ENCODE results near the gene MCTP1.

Gene MCTP1

DNA sequence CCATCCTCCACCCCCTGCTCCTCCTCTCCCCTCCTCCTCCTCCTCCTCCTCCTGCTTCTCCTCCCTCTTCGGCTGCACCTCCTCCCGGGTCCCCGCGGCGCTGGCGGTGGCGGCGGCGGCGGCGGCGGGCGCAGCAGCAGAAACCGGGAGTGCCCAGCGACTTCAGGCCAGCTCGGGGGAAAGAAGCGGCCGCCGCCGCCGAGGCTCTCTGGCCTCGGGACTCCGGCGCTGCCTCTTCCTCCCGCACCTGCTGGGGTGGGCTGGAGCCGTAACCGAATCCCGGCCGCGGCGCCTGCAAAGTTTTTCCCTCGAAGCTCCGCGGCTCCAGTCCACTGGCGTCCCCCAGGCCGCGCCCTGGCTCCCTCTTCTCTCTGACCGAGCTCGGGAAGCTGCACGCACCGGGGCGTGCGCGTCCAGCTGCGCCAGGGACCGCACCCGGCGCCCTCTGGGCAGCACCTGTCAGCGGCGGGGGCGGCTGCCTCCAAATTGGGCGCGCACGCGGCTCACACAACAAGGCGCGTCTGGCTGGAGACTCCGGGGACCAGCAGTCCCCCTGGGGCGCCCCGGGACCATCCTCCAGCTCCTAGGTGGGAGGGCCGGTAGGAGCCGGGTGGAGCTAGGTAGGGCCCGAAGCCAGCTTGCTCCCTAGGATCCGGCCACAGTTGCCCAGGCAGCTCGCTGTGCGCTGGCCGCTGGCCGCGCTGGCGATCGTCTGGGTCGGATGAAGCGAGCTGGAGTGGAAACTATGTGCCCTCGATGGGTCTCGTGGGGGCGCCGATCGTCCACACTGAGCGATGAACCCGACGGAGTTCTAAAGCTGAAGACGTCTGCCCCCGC lies at the start of gene MCTP1:
Gene MCTP1 (minus strand): TSS at position 523 of the 837 bp plus-strand sequence.
- peak; percentile 37 for DNase-seq

DNA sequence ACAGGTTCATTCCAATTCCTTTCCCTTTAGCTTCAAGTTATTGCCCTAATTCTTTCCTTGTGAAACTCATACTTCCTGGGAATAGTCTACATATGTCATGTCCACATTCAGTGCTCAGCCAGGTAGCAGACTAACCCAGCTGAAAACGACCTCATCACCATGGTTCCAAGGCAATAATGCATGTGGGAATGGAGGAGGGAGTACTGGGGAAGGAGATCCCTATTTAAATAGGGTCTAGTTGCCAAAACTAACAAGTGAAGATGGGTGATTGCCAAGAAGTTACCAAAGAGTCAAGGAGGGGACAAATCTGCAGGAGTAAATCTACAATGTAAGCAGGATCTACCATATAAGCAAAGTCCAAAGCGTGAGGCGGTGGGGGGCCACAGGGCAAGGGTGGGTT lies 47.3 kb upstream of the MCTP1 start:
- no peak for DNase-seq

DNA sequence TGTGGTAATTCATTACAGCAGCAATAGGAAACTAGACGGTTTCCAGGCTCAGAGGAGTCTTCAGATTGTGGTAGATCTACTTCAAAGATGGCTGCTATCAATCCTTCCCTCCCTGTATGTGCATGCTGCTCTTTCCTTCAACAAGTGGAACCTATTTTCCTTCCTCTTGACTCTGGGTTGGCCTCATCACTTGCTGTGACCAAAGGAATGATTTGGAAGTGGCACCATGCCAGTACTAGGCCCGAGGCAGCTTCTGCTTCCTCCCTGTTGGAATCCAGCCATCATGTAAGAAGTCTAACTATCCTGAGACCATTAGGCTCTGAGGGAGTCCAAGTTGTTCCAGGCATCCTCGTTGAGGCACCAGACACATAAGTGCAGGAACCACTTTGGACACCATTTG lies 46.5 kb upstream of the MCTP1 start:
- DNase-seq, result no peak

DNA sequence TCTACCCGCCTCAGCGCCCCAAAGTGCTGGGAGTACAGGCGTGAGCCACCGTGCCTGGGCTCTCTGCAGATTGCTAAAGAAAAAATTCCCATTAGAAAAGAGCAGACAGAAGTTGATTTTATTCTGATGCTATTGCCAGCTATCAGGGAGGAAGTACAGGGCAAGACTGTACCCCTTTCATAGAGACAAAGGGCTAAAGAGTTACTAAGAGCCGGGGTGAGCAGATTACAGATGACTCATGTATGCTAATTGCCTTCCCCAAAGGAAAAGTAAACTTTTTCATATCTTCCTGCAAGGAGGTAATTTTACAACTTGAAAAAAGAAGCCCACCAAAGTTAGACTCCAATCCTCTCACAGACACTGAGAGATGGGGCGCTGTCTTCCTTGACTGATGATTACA lies 42.3 kb upstream of the MCTP1 start:
- DNase-seq, result no peak

DNA sequence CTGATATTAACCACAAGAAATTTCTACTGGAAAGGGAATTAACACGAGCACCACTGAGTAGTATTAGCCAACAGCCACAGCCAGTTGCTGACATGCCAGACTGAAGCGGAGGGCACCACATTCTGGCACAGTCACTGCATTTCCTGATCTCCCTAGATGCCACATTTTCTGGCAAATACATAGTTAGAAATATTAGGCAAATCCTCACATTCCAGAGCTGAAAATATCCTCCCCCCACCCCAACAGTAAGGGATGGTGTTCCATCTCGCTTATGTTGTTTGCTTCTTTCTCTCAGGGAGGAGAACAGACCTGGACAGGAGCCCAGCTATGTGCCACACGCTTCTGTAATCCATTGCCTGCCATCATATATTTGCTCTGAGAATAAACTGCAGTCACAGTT lies 32.8 kb upstream of the MCTP1 start:
- no peak for DNase-seq

DNA sequence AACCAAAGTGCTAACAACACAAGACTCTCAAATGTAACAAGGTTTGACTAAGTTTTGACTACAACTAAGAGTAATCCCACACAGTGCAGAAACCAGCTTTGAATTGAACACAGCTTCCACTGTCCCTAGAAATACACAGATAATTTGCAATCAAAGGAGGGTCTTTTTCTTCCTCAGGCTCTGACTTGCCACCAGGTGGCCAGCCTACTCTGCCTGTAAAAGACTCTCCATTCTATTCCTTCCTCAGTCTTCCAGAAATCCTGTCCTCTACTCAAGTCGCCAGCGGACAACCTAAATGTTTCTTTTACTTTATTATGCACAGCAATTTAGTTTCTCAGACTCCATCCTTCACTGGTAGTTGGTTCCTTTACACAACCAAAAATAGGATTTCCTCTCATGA lies 32.2 kb upstream of the MCTP1 start:
- DNase-seq, result no peak

DNA sequence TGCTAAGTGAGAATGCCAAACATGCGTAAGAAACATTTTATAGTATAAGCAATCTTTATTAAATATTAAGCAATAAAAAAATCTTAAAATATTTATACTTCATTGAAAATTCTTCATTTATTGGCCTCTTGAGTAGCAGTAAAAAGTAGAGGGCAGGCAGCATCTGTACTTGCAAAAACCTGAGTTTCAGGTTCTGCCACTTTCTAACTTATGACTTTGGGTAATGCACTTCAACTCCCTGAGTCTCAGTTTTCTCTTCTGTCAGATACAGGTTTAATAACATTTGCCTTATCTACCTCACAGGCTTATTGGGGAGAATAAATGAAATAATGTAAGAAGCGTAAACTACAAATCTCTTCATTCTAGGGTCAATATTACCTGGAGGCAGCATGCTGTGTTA lies 19.8 kb upstream of the MCTP1 start:
- DNase-seq, result no peak

DNA sequence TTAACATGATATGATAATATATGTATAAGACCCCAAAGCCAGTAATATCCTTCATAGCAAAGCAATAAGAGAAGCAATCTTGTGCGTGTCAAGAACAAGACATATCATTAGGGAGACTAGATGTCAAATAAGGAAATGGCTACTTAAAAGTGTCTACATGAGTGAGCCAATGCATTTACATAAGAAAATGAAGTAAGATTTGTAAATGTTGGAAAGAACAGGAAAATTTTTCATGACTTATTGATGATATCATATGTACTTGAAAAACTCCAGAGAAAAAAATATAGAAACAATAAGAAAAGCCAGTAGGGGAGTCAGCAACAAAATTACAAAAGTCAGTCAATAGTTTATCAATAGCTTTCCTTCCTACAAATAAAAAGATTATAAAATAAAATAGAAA lies 13.8 kb upstream of the MCTP1 start:
- no peak for DNase-seq

DNA sequence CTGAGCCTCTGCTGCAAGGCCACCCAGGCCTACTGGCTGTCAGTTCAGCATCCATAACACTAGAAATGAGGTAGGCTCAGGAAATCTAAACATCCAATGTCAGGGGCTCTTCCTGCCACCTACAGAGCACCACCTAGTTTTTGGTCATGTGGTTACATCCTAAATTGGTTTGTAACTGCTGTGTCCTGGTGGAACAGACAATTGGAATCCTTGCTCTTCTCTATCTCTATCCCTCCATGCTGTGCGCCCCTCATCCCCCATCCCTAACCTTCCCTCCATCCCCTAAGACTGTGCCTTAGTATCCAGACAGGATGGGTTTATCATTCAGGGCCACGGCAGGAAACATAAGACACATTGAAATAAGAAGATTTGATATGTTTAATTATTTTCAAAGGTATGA lies 11.4 kb upstream of the MCTP1 start:
- DNase-seq, result no peak

DNA sequence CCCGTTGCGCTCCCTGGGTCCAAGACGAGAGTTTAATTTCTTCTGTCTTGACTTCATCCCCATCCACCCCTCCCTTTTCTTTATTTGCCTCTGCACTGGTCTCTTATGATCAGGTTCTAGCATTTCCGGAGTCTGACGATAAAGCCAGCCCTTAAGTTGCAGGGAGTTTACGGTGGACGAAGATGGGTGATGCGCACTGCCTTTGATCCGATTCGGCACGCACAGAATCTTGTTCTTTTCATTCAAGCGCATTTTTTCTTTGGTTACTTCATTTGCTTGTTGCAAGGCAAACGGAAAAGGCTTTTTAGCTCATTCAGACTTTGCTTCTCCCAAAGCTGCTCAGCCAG lies 488 bp upstream of the MCTP1 start:
- peak; percentile 64 for DNase-seq

DNA sequence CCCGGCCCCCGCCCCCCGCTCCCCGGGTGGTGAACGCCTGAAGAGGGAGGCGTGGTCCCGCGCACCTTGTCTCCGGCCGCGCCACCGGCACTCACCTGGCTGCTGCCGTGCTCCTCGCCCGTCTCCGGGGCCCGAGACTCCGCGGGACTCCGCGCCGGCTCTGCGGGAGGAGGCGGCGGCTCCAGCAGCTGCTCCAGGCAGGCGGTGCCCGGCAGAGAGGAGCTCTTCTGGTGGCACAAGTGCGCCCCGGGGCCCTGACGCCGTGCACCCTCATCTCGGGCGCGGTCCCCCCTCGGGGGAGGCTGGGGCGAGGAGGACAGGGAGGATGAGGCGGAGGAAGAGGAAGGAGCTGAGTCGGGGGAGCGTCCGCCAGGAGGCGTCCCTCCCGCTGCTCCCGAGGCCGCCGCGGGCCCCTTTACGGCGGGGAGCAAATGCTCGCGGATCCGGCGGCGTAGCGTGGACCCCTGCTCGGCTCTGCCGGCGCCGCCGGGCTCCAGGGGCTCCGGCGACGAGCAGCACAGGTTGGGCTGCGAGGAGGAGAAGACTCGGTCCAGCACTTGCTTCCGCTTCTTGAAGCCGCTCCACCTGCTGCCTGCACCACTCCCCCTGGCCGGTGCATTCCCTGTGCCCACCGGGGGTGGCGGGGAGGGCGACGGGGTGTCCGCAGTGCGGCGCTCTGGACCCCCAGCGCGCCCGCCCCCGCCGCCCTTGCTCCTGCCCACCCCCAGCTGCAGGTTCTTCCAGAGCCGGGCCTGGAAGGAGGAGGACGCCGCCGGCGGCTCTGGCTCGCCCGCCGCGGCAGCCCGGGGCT lies 928 bp downstream of the MCTP1 start:
- DNase-seq, result peak; percentile 72

DNA sequence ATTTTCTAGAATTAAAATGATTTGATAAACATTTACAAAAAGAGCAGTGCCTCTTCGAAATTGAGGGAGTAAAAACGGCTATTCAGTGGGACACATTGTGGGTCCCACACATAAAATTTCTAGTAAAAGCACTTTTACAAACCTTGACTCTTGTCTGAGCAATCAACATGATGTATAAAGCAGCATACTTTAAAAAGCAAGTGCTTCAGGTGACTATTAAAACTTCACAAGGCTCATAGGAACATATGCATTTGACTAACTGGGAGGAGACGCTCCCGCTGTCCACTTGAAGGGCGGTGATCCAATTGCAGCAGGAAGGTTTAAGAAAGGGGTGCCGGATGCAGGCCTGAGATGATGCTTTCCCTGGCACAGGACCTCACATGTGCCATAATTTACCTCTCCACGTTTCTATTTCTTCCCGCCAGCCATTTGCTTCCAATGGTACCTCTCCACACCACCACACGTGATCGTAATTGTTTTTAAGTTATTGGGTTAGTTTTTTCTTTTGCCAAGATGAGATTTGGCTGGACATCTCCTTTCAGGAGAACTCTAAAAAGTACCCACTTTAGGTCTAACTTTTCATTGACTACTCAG lies 1.8 kb downstream of the MCTP1 start:
- DNase-seq, result no peak

DNA sequence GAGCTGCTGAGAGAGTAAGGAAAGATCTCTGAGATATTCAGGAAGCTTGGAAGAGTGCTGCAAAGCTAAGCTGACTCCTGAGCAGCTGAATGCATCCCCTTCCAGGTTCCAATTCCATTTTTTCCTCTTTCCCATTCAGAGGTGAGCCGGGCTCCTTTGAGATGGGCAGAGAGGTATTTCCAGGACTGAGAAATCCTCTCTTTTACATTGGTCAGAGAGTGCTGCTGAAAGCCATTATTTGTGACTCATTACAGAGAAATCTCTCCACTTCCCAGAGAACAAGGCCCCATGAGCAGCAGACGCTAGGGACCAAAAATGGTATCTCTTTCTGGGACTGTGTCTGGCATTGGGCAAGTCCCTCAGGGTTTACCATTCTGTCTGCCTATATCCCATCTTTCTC lies 3.7 kb downstream of the MCTP1 start:
- no peak for DNase-seq

DNA sequence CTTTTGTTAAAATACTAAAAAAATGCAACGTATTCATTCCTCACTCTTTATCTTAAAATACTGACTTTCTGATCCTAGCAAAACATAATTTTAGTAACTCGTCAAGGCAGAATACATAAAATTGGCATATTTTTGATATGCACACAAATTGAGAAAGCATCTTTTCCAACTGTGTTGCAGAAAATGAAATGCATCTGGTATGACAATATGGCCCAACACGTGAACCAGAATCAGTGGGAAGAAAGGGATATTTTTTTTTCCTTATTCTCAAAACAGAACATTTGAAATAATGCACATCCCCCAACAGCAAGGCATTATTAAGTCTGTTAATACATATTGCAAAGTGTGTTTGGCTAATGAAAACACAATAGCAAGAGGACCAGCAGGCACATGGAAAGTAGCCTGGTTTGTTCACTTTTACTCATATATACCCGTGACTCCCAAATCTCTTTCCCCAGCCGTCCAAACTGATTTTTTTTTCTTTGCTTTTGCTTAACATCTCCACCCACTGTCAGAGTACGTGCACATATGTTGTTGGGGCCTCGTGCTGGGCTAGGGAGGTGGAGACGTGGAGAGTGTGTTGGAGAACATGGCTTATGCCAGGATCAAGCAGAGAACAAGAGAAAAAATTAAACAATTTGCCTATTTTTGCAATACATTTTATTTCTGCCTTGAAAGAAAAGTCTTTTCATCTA lies 4.3 kb downstream of the MCTP1 start:
- no peak for DNase-seq

DNA sequence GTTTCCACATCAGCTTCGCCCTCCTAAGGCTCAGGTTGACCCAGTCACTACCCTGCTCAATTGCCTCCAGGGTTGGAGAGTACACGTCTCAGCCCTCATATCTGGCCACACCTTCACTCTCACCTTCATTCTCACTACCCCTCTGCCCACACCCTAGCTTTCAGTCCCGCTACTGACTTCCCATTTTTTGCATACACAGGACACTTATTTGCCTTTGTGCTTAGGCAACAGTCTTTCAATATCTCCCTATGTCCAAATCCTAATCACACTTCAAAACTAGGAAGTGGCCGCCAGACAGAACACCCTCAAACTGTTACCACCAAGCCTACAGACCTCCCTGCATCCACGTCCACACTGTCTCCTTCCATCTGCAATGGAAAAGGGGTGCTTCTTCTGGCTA lies 10.9 kb downstream of the MCTP1 start:
- DNase-seq, result peak; percentile 18

DNA sequence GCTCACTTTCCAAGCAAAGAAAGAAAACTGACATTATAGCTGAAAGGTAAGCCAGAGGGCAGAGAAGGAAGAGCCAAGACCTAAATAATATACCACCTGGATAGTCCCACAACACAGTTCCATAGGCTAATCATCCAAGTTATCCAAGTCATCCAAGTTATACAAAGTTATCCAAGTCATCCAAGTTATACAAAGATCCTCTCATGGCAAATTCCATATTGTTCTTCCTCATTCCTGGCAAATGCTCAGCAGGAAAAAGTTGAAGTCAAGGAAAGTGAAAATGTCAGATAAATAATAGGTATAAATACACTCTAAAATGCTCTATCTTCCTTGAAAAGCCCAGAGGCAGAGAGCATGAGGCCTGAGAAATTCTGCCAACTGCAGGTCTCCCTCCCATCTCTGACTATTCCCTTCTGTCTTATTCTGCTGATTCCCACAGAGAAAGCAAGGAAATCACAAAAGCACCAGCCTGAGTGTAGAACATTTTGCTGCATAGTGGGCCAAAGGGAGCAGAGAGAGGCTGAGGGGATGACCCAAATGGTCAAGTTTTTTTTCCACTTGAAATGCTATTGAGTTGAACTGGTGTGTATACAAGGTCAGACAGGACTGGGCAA lies 12.5 kb downstream of the MCTP1 start:
- no peak for DNase-seq

DNA sequence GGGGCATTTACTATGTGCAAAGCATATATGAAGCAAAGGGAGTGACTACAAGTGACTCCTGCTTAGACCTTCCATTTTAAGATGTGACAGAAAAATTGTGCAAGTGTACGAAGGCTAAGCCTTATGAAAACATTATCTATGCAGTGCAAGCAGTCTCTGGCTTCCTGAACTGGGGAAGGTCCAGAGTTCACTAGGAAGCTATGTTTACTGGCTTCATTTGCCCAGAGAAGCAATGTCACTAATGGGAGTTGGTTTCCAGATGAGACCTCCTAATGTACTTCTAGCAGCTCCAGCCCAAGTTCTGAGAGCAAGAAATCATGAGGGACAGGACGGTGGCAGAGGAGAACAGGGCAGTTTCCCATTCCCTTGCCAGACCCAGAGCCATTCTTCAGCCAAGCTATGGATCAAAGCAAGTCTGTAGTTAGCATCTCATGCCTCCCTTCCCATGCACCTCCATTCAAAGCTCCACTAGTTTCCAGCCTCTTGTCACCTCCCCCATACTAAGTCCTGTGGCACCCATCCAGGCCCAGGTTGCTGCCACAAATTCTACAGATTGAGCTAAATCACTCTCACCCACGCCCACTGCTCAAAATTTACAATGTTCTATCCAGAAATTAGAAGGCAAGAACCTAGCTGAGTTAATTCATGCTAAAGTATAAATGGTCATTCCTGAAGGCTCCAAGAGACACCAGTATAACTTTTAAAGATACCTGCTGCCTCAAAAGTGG lies 21.8 kb downstream of the MCTP1 start:
- peak; percentile 71 for DNase-seq

DNA sequence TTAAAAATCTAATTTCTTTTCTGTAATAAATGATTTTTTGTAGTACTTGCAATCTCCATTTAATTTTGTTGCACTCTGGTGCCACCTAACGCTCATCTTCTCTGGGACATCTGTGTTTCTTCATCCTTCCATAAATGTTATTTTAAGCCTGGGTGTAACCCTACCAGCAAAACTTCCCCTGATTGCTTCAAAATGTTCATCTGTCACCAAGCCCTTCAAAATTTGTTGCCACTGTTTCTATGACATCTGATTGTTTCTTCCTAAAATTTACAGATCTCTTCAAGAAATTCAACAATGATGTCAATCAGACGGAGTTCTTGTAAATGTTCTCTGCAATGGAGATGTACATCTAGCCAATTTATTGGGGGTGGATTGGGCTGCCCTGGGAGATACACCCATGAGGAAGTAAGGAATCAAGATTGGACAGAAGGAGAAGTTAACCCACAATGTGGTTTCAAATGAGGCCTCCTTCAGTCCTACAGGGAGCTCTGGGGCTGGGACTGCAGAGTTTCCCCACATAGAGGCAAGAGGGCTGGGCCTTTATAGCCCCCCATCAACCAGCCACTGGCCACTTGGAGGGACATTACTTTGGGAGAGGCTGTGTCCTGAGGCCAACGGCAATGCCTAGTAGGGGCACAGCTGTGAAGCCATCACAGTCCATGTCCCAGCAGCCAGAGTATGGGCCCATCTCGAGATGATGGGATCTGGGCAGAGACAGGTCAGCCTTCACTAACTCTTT lies 23.3 kb downstream of the MCTP1 start:
- peak; percentile 83 for DNase-seq

DNA sequence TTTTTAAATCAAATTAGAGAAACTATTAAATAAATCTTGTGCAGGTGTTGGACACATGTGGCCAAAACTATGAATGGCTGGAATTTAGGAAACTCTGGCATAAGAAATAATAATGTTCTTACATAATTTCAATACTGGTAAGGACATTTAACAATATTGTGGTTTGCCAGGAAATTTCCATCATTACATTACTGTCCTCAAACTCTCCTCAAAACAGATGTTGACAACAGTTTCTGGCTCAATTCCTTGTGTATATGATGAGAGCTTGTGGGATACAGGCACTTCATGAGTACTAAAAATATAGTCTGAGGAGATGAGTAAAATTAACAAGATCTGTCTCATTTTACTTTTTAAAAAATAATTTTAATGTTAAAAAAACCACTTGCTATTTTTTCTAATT lies 27.9 kb downstream of the MCTP1 start:
- no peak for DNase-seq

DNA sequence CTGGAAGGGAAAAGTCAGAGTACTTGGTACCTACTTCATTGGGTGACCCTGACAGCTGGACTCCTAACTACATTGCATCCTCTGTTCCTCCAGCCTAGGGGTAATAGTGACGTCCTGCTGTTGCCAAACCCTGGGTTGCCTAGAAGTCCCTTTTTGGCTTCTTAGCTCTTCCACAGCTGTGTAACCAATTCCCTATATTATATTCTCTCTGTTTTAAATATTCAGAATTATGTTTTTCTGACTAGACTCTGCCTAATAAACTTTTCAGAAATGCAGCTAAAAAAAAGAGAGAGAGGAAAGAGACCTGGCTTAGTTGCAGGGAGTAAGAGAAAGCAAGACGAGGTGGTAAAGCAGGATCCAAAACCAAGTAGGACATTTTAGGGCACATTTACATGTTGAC lies 28.4 kb downstream of the MCTP1 start:
- no peak for DNase-seq

DNA sequence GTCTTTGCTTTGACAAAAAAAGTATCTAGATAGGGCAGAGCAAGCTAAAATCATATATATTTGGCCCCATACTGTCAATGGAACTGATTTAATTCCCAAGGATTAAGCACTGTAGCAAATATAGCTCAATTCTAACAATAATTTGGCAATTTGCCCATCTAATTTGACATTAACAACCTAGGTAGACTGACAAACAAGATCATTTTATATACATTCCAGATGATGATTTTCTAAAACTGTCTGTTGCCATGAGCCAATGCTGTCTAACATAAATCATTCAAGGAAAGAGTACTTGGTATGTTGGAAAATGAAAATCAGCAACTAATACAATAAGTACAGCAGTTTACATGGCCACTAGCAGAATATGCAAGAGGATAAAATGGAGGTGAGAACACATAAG lies 32.1 kb downstream of the MCTP1 start:
- no peak for DNase-seq

DNA sequence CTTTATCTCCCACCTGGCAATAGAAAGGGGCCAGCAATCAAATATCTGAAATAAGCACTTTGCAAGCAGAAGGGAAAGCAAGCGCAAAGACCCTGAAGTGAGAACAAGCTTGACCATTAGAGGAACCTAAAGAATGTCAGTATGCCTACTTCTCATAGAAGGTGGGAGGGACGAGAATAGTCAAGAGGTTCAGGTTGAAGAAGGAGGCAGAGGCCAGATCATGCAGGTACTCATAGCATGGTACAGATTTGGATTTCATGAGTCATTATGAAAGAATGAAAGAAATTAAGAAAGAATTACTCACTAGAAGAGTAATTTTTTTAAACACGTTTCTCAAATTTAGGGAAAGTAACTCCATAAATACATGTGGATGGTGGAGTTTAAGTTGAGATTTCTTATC lies 33.7 kb downstream of the MCTP1 start:
- DNase-seq, result no peak
